ENCODE measurements around the gene CDH4. TPM values are rescaled to one million over a fixed set of nuclear protein-coding genes. Genes with fewer than 3 reads are reported as not detected.

The CDH4 gene
- total and polyA plus RNA-seq, 7 donors: under 0.01 to 0.06 TPM; not detected in 5

DNA sequence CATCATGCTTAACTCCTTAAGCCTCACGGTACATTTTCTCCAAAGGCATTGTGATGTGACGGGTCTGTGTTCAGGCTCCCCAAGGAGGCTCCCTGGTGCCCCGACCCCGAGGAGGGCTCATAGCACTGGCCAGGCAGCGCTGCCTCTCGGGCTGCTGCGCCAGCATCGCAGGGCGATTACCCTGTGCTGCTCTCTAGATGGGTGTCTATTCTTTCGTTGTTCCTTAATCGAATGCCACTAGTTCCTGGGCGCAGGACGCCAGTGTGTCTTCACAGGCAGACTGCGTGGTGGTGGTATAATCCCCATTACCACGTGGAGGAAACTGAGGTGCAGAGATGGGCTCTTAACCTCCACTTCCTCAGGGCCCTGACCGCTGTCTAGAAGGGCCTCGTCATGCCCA is 267.4 kb downstream of the CDH4 start:
- intact Hi-C loops (cut with DNase I): no loop called here
- Histone ChIP-seq H3K36me3 (no peaks in the 10 kb centered on the region), H3K4me3 (no peak overlapping the region), H3K27me3 (peaks cover 0 to 71% (median 20%) of the 10 kb centered on the region in 3 donors), H3K9me3 (no peaks in the 10 kb centered on the region), H3K4me1 (no peaks in the 10 kb centered on the region), H3K27ac (no peak overlapping the region)
- no peak for DNase-seq
- WGBS, 2 donors: 87 to 92% methylated on average over 17 of the region's 17 CpGs
- TF ChIP-seq POLR2A (IDR thresholded peaks at IDR 0.05) (no peak), EP300 (IDR thresholded peaks at IDR 0.05) (no peak), POLR2AphosphoS5 (IDR thresholded peaks at IDR 0.05) (no peak)
- TF ChIP-seq, protein P1, sequence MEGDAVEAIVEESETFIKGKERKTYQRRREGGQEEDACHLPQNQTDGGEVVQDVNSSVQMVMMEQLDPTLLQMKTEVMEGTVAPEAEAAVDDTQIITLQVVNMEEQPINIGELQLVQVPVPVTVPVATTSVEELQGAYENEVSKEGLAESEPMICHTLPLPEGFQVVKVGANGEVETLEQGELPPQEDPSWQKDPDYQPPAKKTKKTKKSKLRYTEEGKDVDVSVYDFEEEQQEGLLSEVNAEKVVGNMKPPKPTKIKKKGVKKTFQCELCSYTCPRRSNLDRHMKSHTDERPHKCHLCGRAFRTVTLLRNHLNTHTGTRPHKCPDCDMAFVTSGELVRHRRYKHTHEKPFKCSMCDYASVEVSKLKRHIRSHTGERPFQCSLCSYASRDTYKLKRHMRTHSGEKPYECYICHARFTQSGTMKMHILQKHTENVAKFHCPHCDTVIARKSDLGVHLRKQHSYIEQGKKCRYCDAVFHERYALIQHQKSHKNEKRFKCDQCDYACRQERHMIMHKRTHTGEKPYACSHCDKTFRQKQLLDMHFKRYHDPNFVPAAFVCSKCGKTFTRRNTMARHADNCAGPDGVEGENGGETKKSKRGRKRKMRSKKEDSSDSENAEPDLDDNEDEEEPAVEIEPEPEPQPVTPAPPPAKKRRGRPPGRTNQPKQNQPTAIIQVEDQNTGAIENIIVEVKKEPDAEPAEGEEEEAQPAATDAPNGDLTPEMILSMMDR (IDR thresholded peaks at IDR 0.05): no peak

DNA sequence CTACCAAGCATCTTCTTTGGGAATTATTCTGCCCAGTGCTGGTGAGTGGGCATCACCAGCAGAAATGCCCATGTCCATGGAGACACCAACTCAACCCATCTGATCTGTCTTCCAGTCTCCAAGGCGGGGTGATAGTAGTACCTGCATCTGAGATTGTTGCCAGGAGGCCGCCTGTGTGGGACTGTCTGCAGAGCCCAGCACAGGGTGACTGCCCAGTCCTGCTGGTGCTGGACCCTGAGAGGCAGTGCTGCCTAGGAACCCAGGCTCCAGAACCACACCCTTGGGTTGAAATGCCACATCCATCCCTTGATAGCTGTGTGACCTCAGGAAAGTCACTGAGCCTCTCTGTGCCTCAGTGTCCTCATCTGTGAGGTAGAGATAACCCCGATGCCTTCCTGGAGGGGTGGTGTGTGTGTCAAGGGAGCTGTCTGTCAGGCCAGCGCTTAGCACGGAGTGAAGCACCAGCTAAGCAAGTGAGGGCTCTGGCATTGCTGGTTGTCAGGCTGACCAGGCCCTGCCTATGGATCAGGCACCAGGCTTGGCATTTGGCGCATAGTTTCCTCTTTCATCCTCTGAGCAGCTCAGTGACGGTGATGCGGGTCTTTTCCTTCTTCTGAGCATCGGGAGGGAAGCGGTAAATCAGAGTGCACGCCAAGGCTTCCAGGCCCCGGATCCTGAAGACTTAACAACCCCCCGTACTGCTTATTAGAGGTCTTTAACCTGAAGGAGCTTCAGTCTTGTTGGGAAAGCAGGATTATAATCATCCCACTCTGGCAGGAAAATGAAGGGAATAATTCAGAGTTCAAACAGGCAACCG is 268.2 kb downstream of the CDH4 start:
- Histone ChIP-seq H3K27me3 (peaks cover 0 to 71% (median 20%) of the 10 kb centered on the region in 3 donors), H3K27ac (no peak overlapping the region), H3K36me3 (no peaks in the 10 kb centered on the region), H3K4me1 (no peaks in the 10 kb centered on the region), H3K4me3 (no peak overlapping the region), H3K9me3 (no peaks in the 10 kb centered on the region)
- intact Hi-C loops (cut with DNase I): no loop called here
- no peak for DNase-seq
- 89 to 91% methylated on average over 14 of the region's 14 CpGs for WGBS, 2 donors
- no peak for TF ChIP-seq EP300 (IDR thresholded peaks at IDR 0.05)
- TF ChIP-seq, protein P1 (IDR thresholded peaks at IDR 0.05): no peak
- no peak for TF ChIP-seq POLR2A (IDR thresholded peaks at IDR 0.05)
- TF ChIP-seq POLR2AphosphoS5 (IDR thresholded peaks at IDR 0.05): no peak

DNA sequence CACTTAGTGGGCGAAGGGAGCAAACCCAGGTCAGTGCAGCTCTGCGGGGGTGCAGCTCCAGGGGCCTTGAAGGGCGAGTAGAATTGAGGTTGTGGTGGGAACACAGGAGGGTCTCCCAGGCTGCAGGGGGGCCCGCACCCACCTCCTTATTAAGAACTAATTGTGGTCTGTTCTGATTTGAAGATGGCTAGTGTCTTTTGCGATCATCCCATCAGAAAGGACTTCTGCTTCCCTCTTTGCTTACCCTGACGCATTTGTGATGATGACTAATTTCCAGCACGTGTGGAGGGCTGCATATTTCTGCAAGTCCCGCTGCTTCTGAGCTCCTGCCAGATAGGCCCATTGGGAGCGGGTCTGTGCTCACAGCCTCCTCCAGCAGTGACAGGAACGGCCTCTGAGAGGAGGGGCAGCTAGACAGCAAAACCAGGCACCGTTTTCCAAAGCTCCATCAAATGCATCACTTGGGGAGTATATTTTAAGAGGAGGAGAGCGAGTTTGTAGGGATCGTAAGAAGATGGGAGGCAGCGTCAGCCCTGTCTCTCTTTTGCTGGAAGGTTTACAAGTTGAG is 268.9 kb downstream of the CDH4 start:
- DNase-seq: no peak
- 68% methylated on average over 14 of the region's 14 CpGs for WGBS, 2 donors
- intact Hi-C loops (cut with DNase I): no loop called here
- Histone ChIP-seq H3K4me3 (no peak overlapping the region), H3K9me3 (no peaks in the 10 kb centered on the region), H3K27me3 (peaks cover 0 to 71% (median 20%) of the 10 kb centered on the region in 3 donors), H3K36me3 (no peaks in the 10 kb centered on the region), H3K27ac (no peak overlapping the region), H3K4me1 (no peaks in the 10 kb centered on the region)
- TF ChIP-seq POLR2A (IDR thresholded peaks at IDR 0.05) (no peak), EP300 (IDR thresholded peaks at IDR 0.05) (no peak), POLR2AphosphoS5 (IDR thresholded peaks at IDR 0.05) (no peak)
- TF ChIP-seq, protein P1 (IDR thresholded peaks at IDR 0.05): no peak

DNA sequence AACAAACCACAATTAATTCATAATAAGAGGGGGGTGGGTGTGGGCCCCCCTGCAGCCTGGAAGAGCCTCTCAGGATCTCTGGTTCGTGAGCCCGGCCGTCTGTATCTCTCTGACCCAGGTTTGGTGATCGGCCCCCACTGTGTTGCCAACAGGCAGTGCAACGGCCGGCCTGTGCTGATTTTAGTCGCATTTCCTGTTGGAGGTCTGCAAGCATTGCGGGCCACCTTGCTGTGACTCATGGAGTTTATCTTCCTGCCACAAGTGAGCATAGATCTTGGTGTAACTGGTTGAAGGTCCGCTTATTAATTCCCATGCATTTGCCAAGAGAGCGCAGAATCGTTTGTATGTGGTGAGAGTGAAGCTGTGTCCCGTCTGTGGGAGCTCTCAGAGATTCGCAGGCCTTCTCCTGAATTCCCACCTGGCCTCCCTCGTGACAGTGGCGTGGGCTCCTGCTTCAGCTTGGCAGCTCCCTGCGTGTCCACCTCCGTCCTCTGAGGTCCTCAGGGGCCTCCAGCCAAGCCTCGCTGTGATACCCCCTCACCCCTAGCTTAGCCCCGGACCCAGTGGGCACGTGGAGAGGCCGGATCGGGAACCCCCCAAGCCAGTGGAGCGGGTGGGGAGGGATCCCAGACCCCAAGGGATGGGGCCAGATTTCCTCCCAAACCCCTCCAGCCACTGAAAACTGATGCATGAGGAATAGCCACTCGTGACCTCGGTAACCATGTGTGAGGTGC is 269.8 kb downstream of the CDH4 start:
- H3K36me3 ChIP-seq: no peaks in the 10 kb centered on the region
- DNase-seq: no peak
- TF ChIP-seq POLR2A (IDR thresholded peaks at IDR 0.05) (no peak), POLR2AphosphoS5 (IDR thresholded peaks at IDR 0.05) (no peak), EP300 (IDR thresholded peaks at IDR 0.05) (no peak)
- TF ChIP-seq, protein P1 (IDR thresholded peaks at IDR 0.05): no peak
- H3K27ac ChIP-seq: no peak overlapping the region
- intact Hi-C loops (cut with DNase I): no loop called here
- H3K27me3 ChIP-seq: peaks cover 0 to 74% (median 20%) of the 10 kb centered on the region in 3 donors
- 82% methylated on average over 25 of the region's 25 CpGs for WGBS, 2 donors
- H3K4me3 ChIP-seq: no peak overlapping the region
- no peaks in the 10 kb centered on the region for H3K9me3 ChIP-seq
- no peaks in the 10 kb centered on the region for H3K4me1 ChIP-seq

Measured in sigmoid colon (tissue), 7 donors.